CD4-positive, alpha-beta T cell (primary cell): ENCODE results near the gene HELZ2. TPM values are rescaled to one million over a fixed set of nuclear protein-coding genes. Genes with fewer than 3 reads are reported as not detected.

Source experiments
- ATAC-seq: fragments of 200-7000 bp; cut with Tn5 transposase; one replicate; pipeline ENCODE4 v1.10.0; 2022; ENCODE audit warnings: mild to moderate bottlenecking; ENCODE audit not compliant: poor library complexity
- CTCF ChIA-PET: fragments of 350-600 bp; sonication (Branson Sonifier 250); formaldehyde crosslinking; loops from one replicate; lab custom pipeline; 2021; ENCODE audit warnings: antibody characterized with exemption, inconsistent platforms; lab: Charles Lee
- POLR2A ChIA-PET: fragments of 350-600 bp; sonication (Branson Sonifier 250); formaldehyde crosslinking; loops from one replicate; lab custom pipeline; 2021; ENCODE audit warnings: antibody characterized with exemption, inconsistent platforms; lab: Charles Lee
- DNase-seq, 14 experiments: peaks; one replicate each; pipeline ENCODE4 v3.0.0-alpha.2; 2013 to 2020; ENCODE audit warnings: mixed read lengths in 2 of 14
- H3K27ac ChIP-seq, 2 donors: one replicate each; pipeline versions ENCODE4 v1.5.1 to v1.7.0; 2013; ENCODE audit warnings: low read length in 2 of 2, low read depth in 1 of 2, mild to moderate bottlenecking in 1 of 2
- H3K27me3 ChIP-seq, 2 experiments: 1 replicate in 1 of 2; 2 replicates in 1 of 2; pipeline versions ENCODE4 v1.6.1 to v1.7.0; 2013; ENCODE audit warnings: low read length in 2 of 2, control low read depth in 1 of 2, mild to moderate bottlenecking in 1 of 2, moderate library complexity in 1 of 2; ENCODE audit not compliant: insufficient read depth in 2 of 2, control insufficient read depth in 1 of 2
- H3K36me3 ChIP-seq: one replicate; pipeline ENCODE4 v1.6.1; 2013; ENCODE audit warnings: low read length, control low read depth; ENCODE audit not compliant: insufficient read depth
- H3K4me1 ChIP-seq: one replicate; pipeline ENCODE4 v1.6.1; 2013; ENCODE audit warnings: low read length, control low read depth; ENCODE audit not compliant: insufficient read depth
- H3K4me3 ChIP-seq: one replicate; pipeline ENCODE4 v1.5.1; 2013; ENCODE audit warnings: mild to moderate bottlenecking, low read length, moderate library complexity
- H3K9me3 ChIP-seq, 2 experiments: 1 replicate in 1 of 2; 2 replicates in 1 of 2; pipeline versions ENCODE4 v1.6.1 to v1.7.0; 2013; ENCODE audit warnings: low read length in 2 of 2, mild to moderate bottlenecking in 2 of 2, control low read depth in 1 of 2, moderate library complexity in 1 of 2; ENCODE audit not compliant: control insufficient read depth in 1 of 2, insufficient read depth in 1 of 2
- H3K27ac Mint-ChIP-seq: one replicate; pipeline ENCODE4 v1.8.0; 2020; ENCODE audit warnings: mixed read lengths
- H3K27me3 Mint-ChIP-seq: one replicate; pipeline ENCODE4 v1.8.0; 2021; ENCODE audit warnings: mixed read lengths
- H3K36me3 Mint-ChIP-seq: one replicate; pipeline ENCODE4 v1.8.0; 2021; ENCODE audit warnings: low read depth, mixed read lengths
- H3K4me1 Mint-ChIP-seq: one replicate; pipeline ENCODE4 v1.8.0; 2021; ENCODE audit warnings: low read depth, mixed read lengths
- H3K4me3 Mint-ChIP-seq: one replicate; pipeline ENCODE4 v1.8.0; 2020; ENCODE audit warnings: mild to moderate bottlenecking, mixed read lengths
- H3K9me3 Mint-ChIP-seq: one replicate; pipeline ENCODE4 v1.8.0; 2020; ENCODE audit warnings: mixed read lengths
- intact Hi-C, 2 experiments: fragments of 100-400 bp; cut with DNase I in 1 of 2; cut with micrococcal nuclease in 1 of 2; formaldehyde crosslinking; loops; one replicate each; pipeline versions ENCODE4 v1.15.1 to v1.9.0; 2023 to 2025; cut with DNase I, micrococcal nuclease
- total RNA-seq, 174 experiments: library from RNA in 2 of 174; stranded (reverse) in 2 of 174; gene quantifications; one replicate each; pipeline ENCODE4 v1.2.3 and lab custom pipeline; 2021 to 2026
- TF ChIP-seq, protein P1 (sequence below): fragments of 200-600 bp; IDR thresholded peaks from one replicate; pipeline ENCODE4 v1.8.0; 2022; ENCODE audit warnings: antibody characterized with exemption, mild to moderate bottlenecking

Gene HELZ2
- total RNA-seq, 2 experiments from 2014 or later: 57.7 to 59.6 TPM

DNA sequence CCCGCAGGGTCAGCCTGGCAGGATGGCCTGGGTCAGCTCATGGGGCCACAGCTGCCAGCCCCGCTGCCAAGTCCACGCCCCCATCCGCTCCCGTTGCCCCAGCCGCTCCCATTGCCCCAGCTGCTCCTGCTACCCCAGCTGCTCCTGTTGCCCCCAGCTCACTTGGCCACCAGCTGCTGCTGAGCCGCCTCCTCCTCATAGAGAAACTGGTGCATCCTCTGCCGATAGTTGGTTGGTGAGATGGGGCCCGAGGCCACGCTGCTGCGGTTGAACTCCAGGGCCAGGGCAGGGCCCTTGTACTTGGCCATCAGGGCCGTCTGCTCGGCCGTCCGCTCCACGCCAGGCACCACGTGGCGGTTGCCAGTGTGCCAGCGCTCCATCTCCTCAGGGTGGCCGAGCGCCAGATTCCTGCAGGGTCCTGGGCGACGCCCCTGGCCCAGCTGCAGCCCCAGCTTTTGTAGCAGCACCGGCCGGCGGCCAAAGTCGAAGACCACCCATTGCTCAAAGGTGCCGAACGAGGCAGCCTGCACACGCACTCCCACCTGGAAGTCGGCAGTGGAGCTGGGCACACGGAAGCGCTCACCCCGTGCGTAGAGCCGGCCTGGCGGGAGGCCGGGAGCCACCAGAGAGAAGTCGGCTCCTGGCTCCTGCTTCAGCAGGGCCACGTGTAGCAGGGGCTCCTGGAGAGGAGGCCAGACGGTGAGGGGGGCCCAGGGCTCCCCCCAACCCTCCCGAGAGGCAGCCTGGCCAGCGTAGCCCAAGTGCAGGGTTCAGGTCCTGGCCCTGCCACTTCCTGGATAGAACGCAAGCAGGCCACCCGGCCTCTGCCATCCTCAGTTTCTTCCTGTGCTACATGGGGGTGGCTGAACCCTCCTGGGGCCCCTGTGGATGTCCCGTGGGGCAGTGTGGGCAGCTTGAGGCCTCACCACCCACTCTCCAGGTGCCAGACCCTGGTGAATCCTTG, 4.8 kb downstream of the HELZ2 start:
- Mint-ChIP-seq H3K27ac (no peak overlapping the region), H3K27me3 (no peaks in the 10 kb centered on the region), H3K9me3 (no peaks in the 10 kb centered on the region), H3K4me1 (peaks cover 16% of the 10 kb centered on the region), H3K36me3 (no peaks in the 10 kb centered on the region), H3K4me3 (peak overlapping the region; percentile 45)
- Histone ChIP-seq H3K4me3 (peak overlapping the region; percentile 52), H3K27me3 (no peaks in the 10 kb centered on the region), H3K36me3 (peaks cover 15% of the 10 kb centered on the region), H3K9me3 (peaks cover 0 to 7% of the 10 kb centered on the region in 2 experiments), H3K27ac (no peak overlapping the region), H3K4me1 (peaks cover 52% of the 10 kb centered on the region)
- ATAC-seq (no peak), DNase-seq (peak in 1 of 14 experiments; percentile 44)
- ChIA-PET CTCF (interaction anchor here (1.4 kb wide), 1 partner anchor 32 kb away, joined by 5 read pairs; the partner anchor contains the start of gene PTK6), POLR2A (interaction anchor here (0.9 to 3.2 kb wide), 9 partner anchors 9 to 493 kb away, joined by 3 to 16 read pairs (median 4); partner anchors contain the start of genes PPDPF, SAMD10 and TCEA2)
- TF ChIP-seq, protein P1, sequence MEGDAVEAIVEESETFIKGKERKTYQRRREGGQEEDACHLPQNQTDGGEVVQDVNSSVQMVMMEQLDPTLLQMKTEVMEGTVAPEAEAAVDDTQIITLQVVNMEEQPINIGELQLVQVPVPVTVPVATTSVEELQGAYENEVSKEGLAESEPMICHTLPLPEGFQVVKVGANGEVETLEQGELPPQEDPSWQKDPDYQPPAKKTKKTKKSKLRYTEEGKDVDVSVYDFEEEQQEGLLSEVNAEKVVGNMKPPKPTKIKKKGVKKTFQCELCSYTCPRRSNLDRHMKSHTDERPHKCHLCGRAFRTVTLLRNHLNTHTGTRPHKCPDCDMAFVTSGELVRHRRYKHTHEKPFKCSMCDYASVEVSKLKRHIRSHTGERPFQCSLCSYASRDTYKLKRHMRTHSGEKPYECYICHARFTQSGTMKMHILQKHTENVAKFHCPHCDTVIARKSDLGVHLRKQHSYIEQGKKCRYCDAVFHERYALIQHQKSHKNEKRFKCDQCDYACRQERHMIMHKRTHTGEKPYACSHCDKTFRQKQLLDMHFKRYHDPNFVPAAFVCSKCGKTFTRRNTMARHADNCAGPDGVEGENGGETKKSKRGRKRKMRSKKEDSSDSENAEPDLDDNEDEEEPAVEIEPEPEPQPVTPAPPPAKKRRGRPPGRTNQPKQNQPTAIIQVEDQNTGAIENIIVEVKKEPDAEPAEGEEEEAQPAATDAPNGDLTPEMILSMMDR: no peak
- intact Hi-C loops: loop anchor here in 1 of 2 experiments (2.0 kb wide), 1 partner anchor 16 kb away; no protein-coding TSS in a partner anchor

DNA sequence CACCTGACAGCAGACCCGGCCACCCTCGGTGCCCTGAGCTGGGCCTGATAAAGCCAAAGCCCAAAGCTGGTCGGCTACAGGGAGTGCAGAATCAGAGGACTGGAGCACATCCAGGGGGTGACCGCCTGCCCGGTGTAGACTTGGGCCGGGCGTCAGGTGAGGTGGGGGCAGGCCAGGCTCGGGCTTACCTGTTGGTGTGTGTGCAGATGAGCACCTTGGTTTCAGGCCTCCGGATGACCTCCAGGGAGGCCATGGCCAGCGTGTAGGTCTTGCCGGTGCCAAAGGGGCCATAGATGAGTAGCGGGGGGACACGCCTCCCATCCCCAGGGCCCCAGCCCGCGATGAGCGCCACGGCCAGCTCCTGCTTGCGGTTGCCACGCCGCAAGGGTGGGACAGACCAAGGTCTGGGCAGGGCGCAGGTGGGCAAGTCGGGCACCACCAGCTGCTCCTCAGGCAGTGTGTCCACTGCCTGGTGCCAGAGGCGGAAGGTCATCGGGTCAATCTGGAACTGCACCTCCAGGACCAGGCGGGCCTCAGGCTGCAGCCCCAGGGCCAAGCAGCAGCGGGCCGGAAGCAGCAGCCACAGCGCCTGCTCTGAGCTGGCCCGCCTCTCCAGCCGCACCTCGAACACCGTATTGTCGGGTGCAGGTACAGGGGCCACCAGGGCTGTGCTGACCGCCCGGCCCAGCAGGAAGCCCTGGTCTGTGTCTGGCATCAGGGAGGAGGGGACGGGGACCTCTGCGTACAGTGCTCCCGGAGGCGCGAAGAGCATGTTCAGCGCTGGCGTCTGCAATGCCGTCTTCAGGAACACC, 5.7 kb downstream of the HELZ2 start:
- peak overlapping the region; percentile 78 for H3K4me3 Mint-ChIP-seq

More for the DNA sequence above, 5.7 kb downstream of the HELZ2 start:
- Mint-ChIP-seq H3K4me1 (peaks cover 16% of the 10 kb centered on the region), H3K27ac (peak overlapping the region; percentile 33), H3K36me3 (no peaks in the 10 kb centered on the region), H3K9me3 (no peaks in the 10 kb centered on the region), H3K27me3 (no peaks in the 10 kb centered on the region)
- H3K27me3 ChIP-seq: no peaks in the 10 kb centered on the region
- peaks cover 47% of the 10 kb centered on the region for H3K4me1 ChIP-seq
- no peak overlapping the region for H3K27ac ChIP-seq
- DNase-seq (peak in 3 of 14 experiments; percentile 33 to 47 (median 35)), ATAC-seq (peak; percentile 40)
- H3K9me3 ChIP-seq: peaks cover 0 to 7% of the 10 kb centered on the region in 2 experiments
- ChIA-PET POLR2A (interaction anchor here (0.9 to 3.2 kb wide), 15 partner anchors 10 to 494 kb away, joined by 3 to 16 read pairs (median 4); partner anchors contain the start of genes GMEB2, PPDPF, SAMD10 and TCEA2), CTCF (interaction anchor here (0.7 to 1.7 kb wide), 3 partner anchors 12 to 296 kb away, joined by 3 to 5 read pairs (median 3); partner anchors contain the start of genes PTK6 and TPD52L2)
- TF ChIP-seq, protein P1: no peak
- intact Hi-C loops: loop anchor here in 1 of 2 experiments (2.0 kb wide), 1 partner anchor 16 kb away; no protein-coding TSS in a partner anchor
- H3K36me3 ChIP-seq: peaks cover 22% of the 10 kb centered on the region
- H3K4me3 ChIP-seq: peak overlapping the region; percentile 52
